Hematopoietic multipotent progenitor cell treated with erythropoietin and hydrocortisone succinate and interleukin-3 and kit ligand, for 4 days (in vitro differentiated cells): ENCODE measurements around the gene DPEP2.
A peak's percentile ranks its signal among the peaks of the same experiment; 100 is the strongest.
"Not testable (repeated sequence)": the region's sequence is repeated elsewhere in the genome, so short reads cannot be mapped to it uniquely, and the experiment has no call there.

Experiments used
- DNase-seq: peaks from one replicate; pipeline ENCODE4 v3.0.0-alpha.2; 2015

The DPEP2 gene, protein sequence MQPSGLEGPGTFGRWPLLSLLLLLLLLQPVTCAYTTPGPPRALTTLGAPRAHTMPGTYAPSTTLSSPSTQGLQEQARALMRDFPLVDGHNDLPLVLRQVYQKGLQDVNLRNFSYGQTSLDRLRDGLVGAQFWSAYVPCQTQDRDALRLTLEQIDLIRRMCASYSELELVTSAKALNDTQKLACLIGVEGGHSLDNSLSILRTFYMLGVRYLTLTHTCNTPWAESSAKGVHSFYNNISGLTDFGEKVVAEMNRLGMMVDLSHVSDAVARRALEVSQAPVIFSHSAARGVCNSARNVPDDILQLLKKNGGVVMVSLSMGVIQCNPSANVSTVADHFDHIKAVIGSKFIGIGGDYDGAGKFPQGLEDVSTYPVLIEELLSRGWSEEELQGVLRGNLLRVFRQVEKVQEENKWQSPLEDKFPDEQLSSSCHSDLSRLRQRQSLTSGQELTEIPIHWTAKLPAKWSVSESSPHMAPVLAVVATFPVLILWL

DNA sequence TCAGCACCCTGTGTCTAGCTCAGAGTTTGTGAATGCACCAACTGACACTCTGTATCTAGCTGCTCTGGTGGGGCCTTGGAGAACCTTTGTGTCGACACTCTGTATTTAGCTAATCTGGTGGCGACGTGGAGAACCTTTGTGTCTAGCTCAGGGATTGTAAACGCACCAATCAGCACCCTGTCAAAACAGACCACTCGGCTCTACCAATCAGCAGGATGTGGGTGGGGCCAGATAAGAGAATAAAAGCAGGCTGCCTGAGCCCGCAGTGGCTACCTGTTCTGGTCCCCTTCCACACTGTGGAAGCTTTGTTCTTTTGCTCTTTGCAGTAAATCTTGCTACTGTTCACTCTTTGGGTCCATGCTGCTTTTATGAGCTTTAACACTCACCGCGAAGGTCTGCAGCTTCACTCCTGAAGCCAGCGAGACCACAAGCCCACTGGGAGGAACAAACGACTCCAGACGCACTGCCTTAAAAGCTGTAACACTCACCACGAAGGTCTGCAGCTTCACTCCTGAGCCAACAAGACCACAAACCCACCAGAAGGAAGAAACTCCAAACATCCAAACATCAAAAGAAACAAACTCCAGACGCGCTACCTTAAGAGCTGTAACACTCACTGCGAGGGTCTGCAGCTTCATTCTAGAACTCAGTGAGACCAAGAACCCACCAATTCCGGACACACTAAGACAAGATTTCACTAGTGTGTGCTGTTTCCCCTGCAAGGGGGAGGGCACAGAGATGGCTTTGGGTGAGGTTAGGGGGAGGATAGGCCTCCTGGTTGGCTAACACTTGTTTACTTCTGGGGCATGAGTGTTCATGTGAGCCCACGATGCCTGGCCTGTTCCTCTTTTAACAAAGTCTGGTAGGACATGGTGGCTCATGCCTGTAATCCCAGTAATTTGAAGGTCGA lies at the start of gene DPEP2:
DPEP2 (minus strand) TSS at position 706 of the 910 bp plus-strand sequence. CDS start 6,272 bp downstream, outside the sequence.
- peak; percentile 85 for DNase-seq

DNA sequence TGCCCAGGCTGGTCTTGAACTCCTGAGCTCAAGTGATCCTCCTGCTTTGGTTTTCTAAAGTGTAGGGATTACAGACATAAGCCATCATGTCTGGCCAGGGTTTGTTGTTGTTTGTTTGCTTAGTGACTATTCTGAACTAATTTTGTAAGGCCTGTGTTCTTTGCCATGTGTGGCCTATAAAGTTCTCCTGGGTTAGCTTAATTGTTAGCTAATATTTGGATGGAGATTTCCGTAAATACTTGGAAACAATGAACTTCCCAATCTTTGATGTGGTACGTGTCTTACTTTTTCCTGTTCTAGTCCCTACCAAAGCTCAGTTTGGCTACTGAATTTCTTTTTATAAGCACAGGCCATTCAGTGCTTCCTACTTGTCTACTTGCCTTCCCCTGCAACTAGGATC lies 48.7 kb upstream of the DPEP2 start:
- no peak for DNase-seq

DNA sequence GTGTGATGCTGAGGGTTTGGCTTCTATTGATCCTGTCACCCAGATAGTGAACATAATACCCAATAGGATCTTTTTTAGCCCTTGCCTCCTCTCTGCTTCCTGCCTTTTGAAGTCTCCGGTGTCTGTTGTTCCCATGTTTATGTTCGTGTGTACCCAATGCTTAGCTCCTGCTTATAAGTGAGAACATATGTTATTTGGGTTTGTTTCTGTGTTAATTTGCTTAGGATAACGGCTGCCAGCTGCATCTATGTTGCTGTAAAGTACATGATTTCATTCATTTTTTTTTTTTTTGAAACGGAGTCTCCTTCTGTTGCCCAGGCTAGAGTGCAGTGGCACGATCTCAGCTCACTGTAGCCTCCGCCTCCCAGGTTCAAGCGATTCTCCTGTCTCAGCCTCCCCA lies 46.8 kb upstream of the DPEP2 start:
- no peak for DNase-seq

DNA sequence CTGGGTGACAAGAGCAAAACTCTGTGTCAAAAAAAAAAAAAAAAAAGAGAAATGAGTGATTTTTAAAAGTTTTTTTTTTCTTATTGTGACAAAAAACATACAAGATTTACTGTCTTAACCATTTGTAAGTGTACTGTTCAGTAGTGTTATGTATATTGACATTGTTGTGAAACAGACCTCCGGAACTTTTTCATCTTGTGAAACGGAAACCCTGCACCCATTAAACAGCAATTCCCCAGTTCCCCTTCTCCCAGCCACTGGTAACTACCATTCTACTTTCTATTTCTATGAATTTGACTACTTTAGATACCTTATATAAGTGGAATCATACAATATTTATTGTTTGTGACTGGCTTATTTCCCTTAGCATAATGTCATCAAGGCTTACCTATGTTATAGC lies 42.5 kb upstream of the DPEP2 start:
- DNase-seq, result peak; percentile 24

DNA sequence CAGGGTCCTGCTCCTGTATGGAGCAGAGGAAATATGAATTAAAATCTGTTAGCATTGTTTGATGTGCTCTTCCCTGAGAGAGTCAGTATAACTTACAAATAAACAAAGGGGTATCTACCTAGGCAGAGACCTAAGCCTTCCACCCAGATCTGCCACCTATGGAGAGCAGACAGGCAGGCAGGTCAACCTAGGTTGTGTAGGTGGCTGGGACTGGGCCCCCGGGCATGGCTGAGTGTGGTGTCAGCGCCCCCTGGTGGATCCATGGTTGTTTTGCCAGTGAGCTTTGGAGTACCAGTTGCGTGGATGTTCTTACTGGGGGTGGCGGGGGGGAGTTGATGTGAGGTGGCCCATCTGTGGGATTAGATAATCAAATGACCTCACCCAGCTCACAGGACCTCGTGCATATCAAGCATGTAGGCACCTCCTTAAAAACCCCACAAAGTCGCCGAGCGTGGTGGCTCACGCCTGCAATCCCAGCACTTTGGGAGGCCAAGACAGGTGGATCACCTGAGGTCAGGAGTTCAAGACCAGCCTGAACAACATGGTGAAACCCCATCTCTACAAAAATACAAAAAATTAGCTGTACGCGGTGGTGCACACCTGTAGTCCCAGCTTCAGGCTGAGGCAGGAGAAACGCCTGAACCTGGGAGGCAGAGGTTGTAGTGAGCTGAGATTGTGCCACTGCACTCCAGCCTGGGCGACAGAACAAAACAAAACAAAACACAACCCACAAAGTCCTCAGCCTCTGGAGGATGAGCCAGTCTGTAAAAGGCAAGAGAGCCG lies 41.4 kb upstream of the DPEP2 start:
- DNase-seq, result peak; percentile 91

DNA sequence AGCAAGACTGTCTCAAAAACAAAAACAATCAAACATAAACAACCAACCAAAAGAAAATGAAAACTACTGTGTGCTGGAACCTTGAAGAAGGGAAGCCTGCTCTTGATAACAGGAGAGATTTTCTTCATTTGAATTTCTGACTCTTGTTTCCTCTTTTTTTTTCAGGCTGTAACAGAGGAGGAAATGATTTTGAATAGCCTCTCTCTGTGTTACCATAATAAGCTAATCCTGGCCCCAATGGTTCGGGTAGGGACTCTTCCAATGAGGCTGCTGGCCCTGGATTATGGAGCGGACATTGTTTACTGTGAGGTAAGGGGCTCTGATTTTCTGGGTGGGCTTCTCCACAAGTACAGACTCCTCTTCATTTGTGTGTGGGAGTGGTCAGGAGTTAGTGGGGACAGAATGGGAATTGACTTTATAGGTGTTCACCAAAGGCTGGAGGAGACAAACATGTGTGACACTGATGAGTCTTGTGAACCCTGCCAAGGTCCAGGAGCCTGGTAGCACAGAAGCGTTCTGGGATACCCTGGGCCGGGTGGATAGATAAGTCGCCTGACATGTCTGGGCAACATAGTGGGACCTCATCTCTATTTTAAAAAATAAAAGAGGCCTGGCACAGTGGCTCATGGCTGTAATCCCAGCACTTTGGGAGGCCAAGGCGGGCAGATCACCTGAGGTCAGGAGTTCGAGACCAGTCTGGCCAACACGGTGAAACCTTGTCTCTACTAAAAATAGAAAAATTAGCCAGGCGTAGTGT lies 38.7 kb upstream of the DPEP2 start:
- DNase-seq, result peak; percentile 45

DNA sequence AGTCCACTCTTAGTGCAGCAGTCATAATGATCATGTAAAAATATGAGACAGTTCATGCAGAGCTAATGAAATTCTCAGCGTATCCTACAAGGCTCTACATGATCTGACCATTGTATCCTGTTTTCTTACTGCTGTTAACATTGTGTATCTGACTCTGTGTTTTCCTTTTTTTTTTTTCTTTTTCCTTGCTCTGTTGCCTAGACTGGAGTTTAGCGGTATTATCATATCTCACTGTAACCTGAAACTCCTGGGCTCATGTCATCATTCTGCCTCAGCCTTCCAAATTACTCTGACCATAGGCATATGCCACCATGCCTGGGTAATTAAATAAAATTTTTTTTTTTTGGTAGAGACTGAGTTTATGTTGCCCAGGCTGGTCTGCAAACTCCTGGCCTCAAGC lies 35.9 kb upstream of the DPEP2 start:
- no peak for DNase-seq

DNA sequence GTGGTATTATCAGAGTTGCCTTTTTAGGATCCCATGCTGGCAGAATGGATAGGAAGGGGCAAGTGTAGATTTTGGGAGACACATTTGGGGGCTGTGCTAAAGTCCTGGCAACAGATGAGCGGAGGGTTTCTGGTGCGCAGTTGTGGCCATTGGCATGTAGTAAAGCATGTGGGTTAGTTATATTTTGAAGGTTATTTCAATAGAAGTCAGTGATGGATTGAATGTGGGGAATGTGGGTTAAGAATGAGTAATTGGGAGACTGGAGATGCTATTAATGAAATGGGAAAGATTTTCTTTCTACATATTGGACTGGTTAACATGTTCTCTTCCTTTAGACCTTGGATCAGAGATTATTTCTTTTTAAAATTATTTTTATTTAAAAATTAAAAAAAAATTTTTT lies 33.8 kb upstream of the DPEP2 start:
- DNase-seq, result no peak

DNA sequence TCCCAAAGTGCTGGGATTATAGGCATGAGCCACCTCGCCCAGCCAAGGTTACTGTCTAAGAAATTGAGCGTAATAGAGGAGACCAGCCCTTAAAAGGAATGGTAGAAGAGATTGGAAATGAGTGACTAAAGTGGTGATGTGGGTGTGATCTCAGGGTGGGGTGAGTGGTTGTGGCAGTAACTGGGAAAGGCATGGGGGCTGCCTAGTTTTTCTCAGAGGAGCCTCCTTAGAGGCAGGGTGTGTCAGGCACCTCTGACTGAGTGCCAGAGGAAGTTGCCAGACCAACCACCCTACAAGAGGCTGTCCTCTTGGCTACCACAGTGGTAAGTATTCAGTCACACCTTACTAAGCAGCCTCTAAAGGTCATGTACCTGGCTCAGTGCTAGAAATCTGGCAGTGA lies 32.7 kb upstream of the DPEP2 start:
- DNase-seq, result peak; percentile 38

DNA sequence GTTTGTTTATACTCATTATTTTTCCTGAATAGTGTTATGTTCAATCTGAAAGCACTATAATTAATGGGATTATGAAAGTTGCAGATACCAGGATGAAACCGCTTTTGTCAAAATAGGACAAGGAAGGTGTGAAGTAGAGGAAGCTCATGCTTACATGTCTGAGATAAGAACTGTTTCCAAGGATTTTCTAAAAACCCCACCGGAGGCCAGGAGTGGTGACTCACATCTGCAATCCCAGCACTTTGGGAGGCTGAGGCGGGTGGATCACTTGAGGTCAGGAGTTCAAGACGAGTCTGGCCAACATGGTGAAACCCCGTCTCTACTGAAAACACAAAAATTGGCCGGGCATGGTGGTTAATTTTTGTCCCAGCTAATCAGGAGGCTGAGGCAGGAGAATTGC lies 30.8 kb upstream of the DPEP2 start:
- not testable (repeated sequence) for DNase-seq

DNA sequence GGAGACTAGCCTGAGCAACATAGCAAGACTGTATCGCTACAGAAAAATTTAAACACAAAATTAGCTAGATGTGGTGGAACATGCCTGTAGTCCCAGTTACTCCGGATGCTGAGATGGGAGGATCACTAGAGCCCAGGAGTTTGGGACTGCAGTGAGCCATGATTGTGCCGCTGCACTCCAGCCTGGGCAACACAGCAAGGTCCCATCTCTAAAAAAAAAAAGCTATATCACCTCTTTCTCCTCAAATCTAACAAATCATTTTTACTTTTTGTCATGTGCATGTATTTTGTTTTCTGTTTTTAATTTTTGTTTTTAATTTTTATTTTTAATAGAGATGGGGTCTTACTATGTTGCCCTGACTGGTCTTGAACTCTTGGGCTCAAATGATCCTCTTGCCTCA lies 29.7 kb upstream of the DPEP2 start:
- DNase-seq, result no peak

DNA sequence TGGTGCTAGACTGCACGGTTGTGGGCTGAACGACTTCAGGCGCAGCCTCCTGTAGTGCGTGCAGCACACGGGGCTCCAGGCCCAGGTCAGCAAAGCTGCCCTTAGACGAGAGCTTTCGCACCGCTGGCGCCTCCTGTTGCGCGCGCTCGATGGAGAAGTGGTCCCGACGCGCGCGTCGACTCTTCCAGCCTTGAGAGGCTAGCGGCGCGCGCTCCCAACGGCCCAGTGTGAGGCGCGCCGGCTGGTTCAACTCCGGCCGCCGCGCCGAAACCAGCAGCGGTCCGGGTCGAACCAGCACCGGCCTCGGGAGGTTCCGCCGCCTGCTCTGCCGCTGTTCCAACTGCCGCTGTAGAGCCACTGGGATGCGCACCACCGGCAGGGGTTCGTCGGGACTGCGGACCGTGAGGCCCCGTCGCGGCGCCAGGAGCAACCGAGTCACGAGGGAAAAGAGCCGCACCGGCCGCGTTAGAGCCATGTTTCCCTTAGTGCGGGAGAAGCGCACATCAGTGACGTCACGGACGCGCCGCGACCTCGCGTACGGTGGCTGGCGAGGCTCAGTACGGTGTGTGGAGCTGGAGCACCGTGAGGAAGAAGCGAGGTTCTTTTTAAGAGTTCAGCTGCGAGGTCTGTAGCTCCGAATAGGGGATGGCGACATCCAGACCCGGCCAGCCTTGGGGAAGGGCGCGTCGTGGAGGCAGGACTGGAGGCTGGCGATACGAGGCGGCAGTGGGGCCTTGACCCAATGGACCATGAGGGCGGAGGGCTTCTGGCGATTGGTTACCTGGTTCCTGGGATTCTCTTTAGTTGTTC lies 23.6 kb upstream of the DPEP2 start, which contains the start of the genes DDX28 and DUS2:
DDX28 (minus strand) TSS at position 505 of the 810 bp plus-strand sequence; CDS start at position 475, 30 bp downstream.
DUS2 (plus strand) TSS at position 557 of the 810 bp plus-strand sequence. CDS start 14,740 bp downstream, outside the sequence.
- DNase-seq, result peak; percentile 95

DNA sequence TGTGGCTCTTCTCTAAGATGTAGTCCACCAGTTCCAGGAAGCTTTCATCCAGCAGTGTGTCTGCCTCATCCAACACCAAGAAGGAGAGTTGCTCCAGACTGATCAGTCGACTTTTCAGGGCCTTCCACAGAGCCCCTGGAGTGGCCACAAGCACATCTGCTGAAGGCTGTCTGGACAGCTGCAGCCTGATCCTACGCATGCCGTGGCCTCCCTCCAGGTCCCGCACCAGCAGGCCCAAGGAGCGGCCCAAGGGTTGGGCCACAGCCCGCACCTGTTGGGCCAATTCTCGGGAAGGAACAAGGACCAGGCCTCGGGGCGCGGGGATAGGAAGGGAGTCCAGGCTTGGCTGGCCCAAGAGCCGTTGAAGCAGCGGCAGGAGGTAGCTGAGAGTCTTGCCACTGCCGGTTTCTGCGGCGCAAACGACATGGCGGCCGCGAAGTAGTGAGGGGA lies 23.0 kb upstream of the DPEP2 start:
- DNase-seq, result no peak

DNA sequence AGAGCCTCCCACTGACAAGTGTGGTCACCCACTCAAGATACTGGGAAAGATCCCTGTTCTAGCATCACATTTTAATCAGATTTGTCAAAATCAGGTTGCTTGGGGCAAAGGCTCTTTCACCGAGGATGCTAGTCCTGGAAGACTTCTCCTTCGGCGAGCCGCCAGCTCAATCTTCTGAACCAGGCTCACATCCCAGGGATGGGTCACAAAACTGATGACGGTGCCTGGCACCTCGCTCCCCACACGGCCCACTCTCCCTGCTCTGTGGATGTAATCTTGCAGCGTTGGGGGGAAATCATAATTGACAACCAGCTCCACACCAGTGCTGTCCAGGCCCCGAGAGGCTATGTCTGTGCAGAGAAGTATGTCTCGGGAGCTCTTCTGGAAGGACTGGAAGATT lies 22.2 kb upstream of the DPEP2 start:
- DNase-seq, result no peak

DNA sequence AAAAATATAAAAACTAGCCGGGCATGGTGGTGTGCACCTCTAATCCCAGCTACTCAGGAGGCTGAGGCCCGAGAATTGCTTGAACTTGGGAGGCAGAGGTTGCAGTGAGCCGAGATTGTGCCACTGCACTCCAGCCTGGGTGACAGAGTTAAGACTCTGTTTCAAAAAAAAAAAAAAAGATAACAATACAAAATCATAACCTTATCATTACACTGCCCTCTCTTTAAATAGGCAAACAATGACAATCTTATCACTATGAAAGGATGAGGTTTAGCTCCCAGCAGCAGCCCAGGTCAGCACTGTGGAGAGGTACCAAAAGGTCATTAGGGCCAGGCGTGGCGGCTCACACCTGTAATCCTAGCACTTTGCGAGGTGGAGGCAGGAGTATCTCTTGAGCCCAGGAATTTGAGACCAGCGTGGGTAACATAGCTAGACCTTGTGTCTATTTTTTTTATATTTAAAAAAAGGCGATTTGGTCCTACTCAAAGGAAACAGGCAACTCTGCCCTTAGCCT lies 19.9 kb upstream of the DPEP2 start:
- no peak for DNase-seq

DNA sequence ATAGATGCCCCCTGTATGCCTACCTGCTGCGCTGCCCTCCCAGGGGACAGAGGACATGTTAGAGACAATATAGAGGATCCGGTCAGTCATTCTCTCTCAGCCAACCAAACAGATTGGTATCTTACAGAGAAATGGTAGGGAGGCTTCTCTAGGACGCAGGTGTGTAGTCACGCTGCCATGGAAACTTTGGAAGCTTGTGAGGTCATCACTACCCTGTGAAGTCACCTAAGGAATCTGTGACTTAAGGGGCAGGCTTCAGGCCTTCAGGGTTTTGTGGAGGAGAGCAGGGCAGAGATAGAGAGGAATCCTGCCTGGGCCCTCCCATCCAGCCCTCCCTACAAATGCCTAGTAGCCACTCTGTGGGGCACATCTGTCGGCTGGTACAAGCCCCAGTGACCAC lies 16.4 kb upstream of the DPEP2 start, which contains the start of gene DPEP2NB:
DPEP2NB (minus strand) TSS at position 231 of the 400 bp plus-strand sequence; CDS start at position 90, 141 bp downstream.
- no peak for DNase-seq

DNA sequence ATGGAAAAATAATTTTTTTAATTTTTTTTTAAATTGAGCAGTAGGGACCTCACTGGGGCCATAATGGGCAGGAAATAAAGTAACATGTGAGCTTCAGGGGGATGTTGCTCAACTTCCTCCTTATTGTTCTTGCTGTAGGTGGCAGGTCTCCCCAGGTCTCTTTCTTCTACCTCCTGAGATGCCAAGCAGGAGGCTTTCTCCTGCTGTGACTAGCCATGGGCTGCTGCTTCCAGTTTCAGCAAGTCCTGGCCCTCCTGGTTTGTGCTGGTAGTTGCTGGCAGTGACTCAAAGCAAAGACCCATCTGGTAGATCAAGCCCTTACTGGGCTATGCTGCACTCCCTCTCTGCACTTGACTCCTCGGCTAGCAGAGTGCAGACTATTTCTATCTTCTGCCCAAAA lies 14.2 kb upstream of the DPEP2 start:
- DNase-seq, result peak; percentile 67

DNA sequence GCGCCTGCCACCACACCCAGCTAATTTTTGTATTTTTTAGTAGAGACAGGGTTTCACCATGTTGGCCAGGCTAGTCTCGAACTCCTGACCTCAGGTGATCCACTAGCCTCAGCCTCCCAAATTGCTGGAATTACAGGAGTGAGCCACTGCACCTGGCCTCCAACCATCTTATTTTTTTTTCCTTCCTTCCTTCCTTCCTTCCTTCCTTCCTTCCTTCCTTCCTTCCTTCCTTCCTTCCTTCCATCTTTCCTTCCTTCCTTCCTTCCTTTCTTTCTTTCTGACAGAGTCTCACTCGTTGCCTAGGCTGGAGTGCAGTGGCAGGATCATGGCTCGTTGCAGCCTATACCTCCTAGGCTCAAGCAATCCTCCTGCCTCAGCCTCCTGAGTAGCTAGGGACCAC lies 10.6 kb upstream of the DPEP2 start:
- not testable (repeated sequence) for DNase-seq

DNA sequence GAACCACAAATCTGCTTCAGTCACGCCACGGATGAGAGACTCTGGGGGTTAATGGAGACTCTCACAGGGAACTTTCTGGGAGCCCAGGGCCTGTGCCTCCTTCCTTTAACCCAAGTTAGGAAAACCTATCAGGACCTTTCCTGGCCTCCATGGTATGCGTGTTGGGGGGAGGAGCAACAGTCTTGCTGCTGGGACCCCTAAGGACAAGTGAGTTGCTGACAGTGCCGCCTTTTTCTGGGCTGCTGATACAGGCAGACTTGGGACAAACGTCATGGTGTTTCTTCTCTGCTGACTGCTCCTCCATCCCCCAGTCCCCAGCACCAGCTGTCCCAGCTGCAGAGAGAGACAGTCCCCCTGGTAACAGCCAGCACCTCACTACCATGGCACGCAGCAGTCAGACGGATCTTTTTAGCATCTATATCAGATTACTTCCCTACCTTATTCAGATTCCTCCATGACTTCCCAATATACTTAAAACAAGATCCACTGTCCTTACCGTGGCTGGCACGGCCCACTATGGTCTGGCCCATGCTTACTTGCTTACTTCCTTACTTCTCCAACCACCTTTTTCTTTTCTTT lies 10.0 kb upstream of the DPEP2 start:
- DNase-seq, result no peak

DNA sequence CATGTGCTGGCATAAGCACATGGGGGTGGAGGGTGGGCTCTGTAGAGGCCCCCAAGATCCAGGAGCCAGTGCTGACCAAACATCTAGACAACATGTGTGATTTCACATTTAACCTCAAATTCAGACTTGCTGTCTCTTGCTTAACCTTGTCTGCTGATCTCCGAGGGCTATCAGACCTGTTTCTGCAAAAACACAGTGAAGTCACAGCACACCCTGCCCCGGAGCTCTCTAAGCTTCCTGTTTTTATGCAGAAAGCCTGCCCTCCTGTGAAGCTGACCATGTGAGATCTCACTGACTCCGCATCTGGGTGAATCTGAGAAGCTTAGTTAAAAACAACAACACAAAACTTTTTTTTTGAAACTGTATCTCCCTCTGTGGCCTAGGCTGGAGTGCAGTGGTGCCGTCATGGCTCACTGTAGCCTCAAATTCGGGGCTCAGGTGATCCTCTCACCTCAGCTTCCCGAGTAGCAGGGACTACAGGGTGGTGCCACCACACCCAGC lies 6.6 kb upstream of the DPEP2 start:
- peak; percentile 91 for DNase-seq
